Thoracic aorta (tissue), 2 donors: ENCODE measurements around the gene CUX1. TPM values are rescaled to one million over a fixed set of nuclear protein-coding genes. Genes with fewer than 3 reads are reported as not detected.

Source experiments
- ATAC-seq: fragments of 150-250 bp; one replicate; pipeline ENCODE4 v1.8.0; 2017; ENCODE audit warnings: low read depth; ENCODE audit not compliant: insufficient number of reproducible peaks, low FRiP score
- DNase-seq: peaks from one replicate; pipeline ENCODE4 v3.0.0-alpha.2; 2020; ENCODE audit warnings: low spot score
- H3K27ac ChIP-seq, 2 donors: fragments of 200-600 bp; sonication (generic); 1 replicate in 1 of 2; 2 replicates in 1 of 2; pipeline ENCODE4 v1.5.1; 2016; ENCODE audit warnings: mild to moderate bottlenecking in 2 of 2, moderate library complexity in 2 of 2
- H3K27me3 ChIP-seq: fragments of 200-600 bp; sonication (generic); replicated peaks from 2 replicates; pipeline ENCODE4 v1.6.0; 2016; ENCODE audit warnings: mild to moderate bottlenecking; ENCODE audit not compliant: insufficient read depth
- H3K36me3 ChIP-seq: fragments of 200-600 bp; sonication (generic); one replicate; pipeline ENCODE4 v1.5.1; 2016
- H3K4me1 ChIP-seq, 2 donors: fragments of 200-600 bp; sonication (generic); 1 replicate in 1 of 2; 2 replicates in 1 of 2; pipeline versions ENCODE4 v1.5.1 to v1.6.0; 2016; ENCODE audit warnings: low read depth in 2 of 2, mild to moderate bottlenecking in 1 of 2; ENCODE audit not compliant: control insufficient read depth in 1 of 2
- H3K4me3 ChIP-seq: fragments of 200-600 bp; sonication (generic); 2 replicates; pipeline ENCODE4 v1.5.1; 2016; ENCODE audit warnings: mild to moderate bottlenecking
- H3K9me3 ChIP-seq: fragments of 200-600 bp; sonication (generic); 2 replicates; pipeline ENCODE4 v1.5.1; 2016
- CTCF ChIP-seq: fragments of 200-600 bp; sonication (generic); IDR thresholded peaks from one replicate; pipeline ENCODE4 v1.5.1; 2019; ENCODE audit warnings: antibody characterized with exemption
- total RNA-seq, 2 donors: library from RNA; depleted of rRNA; stranded (reverse); fragments of >200 nt; gene quantifications; one replicate each; pipeline versions ENCODE4 v1.1.0 to v1.2.3, GENCODE V29; 2016

CUX1 gene
- total RNA-seq, 2 donors from 2014 or later, result 85.0 to 179 TPM

- no peak overlapping the region for H3K4me3 ChIP-seq
- ATAC-seq (no peak), DNase-seq (no peak)
- no peaks in the 10 kb centered on the region for H3K9me3 ChIP-seq
- H3K36me3 ChIP-seq, result peaks cover 4% of the 10 kb centered on the region
- H3K27ac ChIP-seq, result no peak overlapping the region
- TF ChIP-seq CTCF, result no peak
- peaks cover 0 to 11% of the 10 kb centered on the region in 2 donors for H3K4me1 ChIP-seq
- H3K27me3 ChIP-seq, result no peaks in the 10 kb centered on the region
Observed at GRCh38 chr7:102154425-102154824, 337.0 kb downstream of the CUX1 start.

GRCh38 chr7:102155821-102156441, 338.5 kb downstream of the CUX1 start:
- no peak for ATAC-seq
- Histone ChIP-seq H3K36me3 (peaks cover 4% of the 10 kb centered on the region), H3K4me1 (peaks cover 0 to 11% of the 10 kb centered on the region in 2 donors), H3K9me3 (no peaks in the 10 kb centered on the region), H3K4me3 (no peak overlapping the region), H3K27ac (no peak overlapping the region), H3K27me3 (no peaks in the 10 kb centered on the region)
- TF ChIP-seq CTCF, result no peak
- no peak for DNase-seq

GRCh38 chr7:102156867-102157266, 339.4 kb downstream of the CUX1 start:
- TF ChIP-seq CTCF, result no peak
- DNase-seq (no peak), ATAC-seq (no peak)
- no peak overlapping the region for H3K27ac ChIP-seq
- H3K27me3 ChIP-seq, result no peaks in the 10 kb centered on the region
- H3K4me1 ChIP-seq, result peaks cover 0 to 11% of the 10 kb centered on the region in 2 donors
- peaks cover 4% of the 10 kb centered on the region for H3K36me3 ChIP-seq
- H3K4me3 ChIP-seq, result no peak overlapping the region
- H3K9me3 ChIP-seq, result no peaks in the 10 kb centered on the region

GRCh38 chr7:102165136-102165535, 347.7 kb downstream of the CUX1 start:
- H3K27ac ChIP-seq, result no peak overlapping the region
- DNase-seq (no peak), ATAC-seq (no peak)
- peaks cover 0 to 20% of the 10 kb centered on the region in 2 donors for H3K4me1 ChIP-seq
- no peak overlapping the region for H3K4me3 ChIP-seq
- no peak for TF ChIP-seq CTCF
- no peaks in the 10 kb centered on the region for H3K27me3 ChIP-seq
- no peaks in the 10 kb centered on the region for H3K36me3 ChIP-seq
- H3K9me3 ChIP-seq, result no peaks in the 10 kb centered on the region

- no peaks in the 10 kb centered on the region for H3K36me3 ChIP-seq
- no peak overlapping the region for H3K4me3 ChIP-seq
- no peak for DNase-seq
- peaks cover 0 to 24% of the 10 kb centered on the region in 2 donors for H3K4me1 ChIP-seq
- H3K27ac ChIP-seq, result no peak overlapping the region
- no peaks in the 10 kb centered on the region for H3K27me3 ChIP-seq
- TF ChIP-seq CTCF, result no peak
- ATAC-seq, result no peak
- H3K9me3 ChIP-seq, result no peaks in the 10 kb centered on the region
Observed at GRCh38 chr7:102167254-102167653, 349.8 kb downstream of the CUX1 start.
